GM19240 (cell line): Measurements from ENCODE around the gene GJA4.
"Not testable (repeated sequence)": the region's sequence is repeated elsewhere in the genome, so short reads cannot be mapped to it uniquely, and the experiment has no call there.

Experiments
- DNase-seq: peaks from one replicate; pipeline ENCODE4 v3.0.0; 2011; ENCODE audit warnings: low spot score; ENCODE audit not compliant: insufficient read length

The GJA4 gene

GRCh38 chr1:34787461-34788420 is 5.1 kb upstream of the GJA4 start:
- DNase-seq, result no peak

- DNase-seq, result no peak
These were observed 1.8 kb upstream of the GJA4 start for GRCh38 chr1:34790985-34791384.

DNA sequence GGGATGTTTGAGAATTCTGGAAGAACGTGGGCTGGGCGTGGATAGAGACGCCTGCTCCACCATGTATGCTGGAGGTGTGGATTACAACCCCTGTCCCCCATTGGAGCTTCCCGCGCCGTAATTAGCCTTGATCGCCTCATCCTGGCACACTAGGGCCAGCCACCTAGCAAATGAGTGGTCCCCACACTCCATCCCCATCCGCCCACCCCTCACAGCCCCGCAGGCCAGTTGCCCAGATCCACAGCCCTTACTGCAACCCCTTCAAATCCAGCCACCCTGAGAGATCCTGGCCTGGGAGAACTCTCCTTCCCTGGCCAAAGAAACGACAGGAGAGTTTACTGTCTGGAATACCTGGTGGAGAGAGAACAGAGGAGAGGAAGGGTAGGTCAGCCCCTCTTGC is 375 bp upstream of the GJA4 start:
- no peak for DNase-seq

DNA sequence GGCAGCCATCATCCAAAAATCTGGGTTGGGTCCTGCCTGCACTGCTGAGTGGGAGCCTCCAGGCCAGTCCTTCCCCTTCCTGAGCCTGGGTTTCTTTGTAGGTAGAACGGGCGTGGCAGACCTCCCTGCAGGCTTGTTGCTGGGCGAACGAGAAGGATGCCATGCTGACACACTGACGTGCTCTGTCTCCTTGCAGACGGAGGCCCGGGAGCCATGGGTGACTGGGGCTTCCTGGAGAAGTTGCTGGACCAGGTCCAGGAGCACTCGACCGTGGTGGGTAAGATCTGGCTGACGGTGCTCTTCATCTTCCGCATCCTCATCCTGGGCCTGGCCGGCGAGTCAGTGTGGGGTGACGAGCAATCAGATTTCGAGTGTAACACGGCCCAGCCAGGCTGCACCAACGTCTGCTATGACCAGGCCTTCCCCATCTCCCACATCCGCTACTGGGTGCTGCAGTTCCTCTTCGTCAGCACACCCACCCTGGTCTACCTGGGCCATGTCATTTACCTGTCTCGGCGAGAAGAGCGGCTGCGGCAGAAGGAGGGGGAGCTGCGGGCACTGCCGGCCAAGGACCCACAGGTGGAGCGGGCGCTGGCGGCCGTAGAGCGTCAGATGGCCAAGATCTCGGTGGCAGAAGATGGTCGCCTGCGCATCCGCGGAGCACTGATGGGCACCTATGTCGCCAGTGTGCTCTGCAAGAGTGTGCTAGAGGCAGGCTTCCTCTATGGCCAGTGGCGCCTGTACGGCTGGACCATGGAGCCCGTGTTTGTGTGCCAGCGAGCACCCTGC is 1.4 kb downstream of the GJA4 start:
- no peak for DNase-seq

- no peak for DNase-seq
These were observed 2.0 kb downstream of the GJA4 start for GRCh38 chr1:34794790-34795180.

- no peak for DNase-seq
These were observed 3.1 kb downstream of the GJA4 start for GRCh38 chr1:34795916-34796315.

DNA sequence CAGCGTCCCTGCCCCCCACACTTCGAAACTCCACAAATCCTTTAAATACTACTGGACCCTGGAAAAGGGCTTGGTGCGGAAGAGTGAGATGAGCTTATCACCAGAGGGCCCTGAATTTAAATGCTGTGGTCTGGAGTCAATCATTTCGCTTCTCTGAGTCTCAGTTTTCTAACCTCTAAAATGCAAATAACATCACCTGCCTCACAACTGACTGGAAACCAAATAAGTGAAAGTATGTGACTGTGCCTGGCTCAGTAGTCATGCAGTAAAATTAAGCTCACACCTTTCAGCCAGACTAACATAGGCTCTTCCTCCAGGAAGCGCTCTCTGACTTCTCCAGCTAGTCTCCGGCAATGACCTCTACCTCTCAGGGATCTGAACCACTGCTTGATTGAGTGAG is 4.2 kb downstream of the GJA4 start:
- no peak for DNase-seq

- no peak for DNase-seq
These were observed 7.4 kb downstream of the GJA4 start for GRCh38 chr1:34800214-34800613.

DNA sequence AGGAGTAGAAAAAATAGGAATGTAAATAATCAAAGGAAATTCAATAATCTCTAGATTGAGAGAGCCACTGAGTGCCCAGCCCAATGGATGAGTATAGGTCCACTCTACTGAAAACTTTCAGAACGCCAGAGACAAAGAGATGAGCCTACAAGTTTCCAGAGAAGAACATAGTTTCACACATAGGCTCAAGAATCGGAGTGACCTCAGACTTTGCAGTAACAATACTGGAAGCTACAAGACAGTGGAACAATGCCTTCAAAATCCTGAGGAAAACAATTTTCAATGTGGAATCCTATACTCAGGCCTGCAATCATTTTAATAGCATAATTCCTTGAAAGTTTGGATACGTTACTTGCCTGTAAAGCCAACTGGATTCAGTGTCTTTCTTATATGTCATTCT is 11.0 kb downstream of the GJA4 start:
- no peak for DNase-seq

DNA sequence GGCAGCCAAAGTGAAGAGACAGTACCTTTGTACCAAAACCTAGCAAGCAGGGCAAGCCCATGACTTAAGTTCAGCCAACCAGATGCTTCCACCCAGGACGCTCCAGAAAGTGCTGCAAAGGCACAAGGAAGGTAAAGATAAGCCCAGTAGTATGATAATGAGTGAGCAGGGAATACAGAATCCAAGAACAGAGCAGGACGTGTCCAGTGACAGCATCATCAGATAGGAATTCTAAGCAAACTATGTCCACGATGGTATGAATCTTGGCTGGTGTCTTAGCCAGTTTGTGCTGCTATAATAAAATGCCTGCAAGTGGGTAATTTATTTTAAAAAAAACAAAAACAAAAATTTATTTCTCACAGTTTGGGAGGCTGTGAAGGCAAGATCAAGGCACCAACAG is 13.6 kb downstream of the GJA4 start:
- DNase-seq, result no peak

- no peak for DNase-seq
These were observed 15.4 kb downstream of the GJA4 start for GRCh38 chr1:34808051-34808810.

- DNase-seq, result not testable (repeated sequence)
These were observed 18.0 kb downstream of the GJA4 start for GRCh38 chr1:34810781-34811180.

GRCh38 chr1:34816332-34816731 is 23.5 kb downstream of the GJA4 start:
- DNase-seq, result no peak

DNA sequence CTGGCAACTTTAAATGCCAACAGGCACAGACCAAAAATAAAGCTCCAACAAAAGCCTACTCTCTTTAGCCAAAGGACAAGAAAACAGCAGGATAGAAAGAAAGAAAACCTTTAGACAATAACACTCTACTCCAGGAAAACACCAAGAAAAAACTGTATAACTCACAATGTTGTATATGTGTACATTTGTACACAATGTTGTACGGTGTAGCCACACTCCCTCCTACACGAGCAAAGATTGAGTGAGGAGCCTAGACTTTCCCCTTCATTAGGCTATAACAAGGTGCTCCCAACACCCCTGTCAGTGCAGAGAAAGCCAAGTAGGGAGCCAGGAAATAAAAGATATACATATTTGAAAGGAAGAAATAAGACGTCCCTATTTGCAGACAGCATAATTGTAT is 24.0 kb downstream of the GJA4 start:
- DNase-seq, result no peak

GRCh38 chr1:34818862-34819261 is 26.1 kb downstream of the GJA4 start:
- DNase-seq, result not testable (repeated sequence)

DNA sequence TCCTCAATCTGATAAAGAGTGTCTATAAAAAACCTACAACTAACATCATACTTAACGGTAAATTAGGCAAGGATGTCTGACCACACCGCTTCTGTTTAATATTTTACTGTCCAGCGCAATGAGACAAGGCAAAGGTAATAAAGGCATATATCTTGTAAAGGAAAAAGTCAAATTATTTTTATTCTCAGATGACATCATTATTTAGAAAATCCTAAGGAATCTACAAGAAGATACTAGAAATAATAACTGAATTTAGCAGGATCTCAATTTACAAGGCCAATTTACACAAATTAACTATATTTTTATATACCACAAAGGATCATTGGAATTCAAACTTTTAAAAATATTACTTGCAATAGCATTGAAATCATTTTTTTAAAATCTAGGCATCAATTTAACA is 29.4 kb downstream of the GJA4 start:
- DNase-seq, result no peak

GRCh38 chr1:34824817-34825454 is 32.1 kb downstream of the GJA4 start:
- no peak for DNase-seq

- DNase-seq, result no peak
These were observed 32.8 kb downstream of the GJA4 start for GRCh38 chr1:34825455-34826091.

DNA sequence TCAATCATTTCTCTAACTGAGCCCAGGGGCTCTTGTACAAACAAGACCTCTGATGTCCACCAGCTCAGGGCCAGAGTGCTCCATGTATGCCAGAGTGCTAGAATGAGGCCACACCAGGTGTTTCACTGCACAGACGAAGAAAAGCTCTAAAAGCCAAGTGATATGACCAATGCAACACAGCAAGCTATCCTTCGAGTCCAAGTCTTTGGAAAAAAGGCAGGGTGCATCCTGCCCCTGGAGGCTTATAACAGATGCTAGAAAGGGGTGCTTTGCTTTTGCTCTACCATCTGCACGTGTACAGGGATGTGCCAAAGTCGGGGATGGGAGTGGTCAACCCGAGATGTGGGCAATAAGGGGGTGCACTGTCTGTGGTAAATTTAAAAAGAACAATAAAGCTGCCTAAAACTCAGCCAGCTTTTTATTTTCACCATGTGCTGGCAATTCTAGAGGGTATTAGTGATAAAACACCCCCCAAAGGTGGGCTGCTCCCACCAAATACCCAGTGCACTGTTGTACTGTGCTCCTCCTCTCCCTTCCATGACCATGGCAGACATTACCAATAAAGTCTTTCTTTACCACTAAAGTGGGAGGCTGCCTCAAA is 34.6 kb downstream of the GJA4 start:
- no peak for DNase-seq

DNA sequence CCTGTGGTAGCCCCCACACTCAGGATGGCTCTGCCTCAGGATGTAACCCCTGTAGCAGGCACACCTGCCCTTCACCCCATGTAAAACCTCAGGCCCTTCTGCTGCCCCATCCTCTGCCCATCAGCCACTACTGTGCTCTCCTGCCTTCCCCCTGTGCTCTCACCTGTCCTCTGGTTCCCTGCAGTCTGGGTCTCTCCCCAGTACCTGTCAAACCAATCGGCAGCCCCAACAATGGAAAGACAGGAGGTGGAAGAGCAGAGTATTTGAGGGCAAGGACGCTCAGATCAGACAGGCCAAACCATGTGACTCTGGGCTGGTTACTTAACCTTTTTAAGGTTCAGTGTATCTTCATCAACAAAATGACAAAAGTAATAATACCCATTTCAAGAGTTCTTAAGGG is 35.8 kb downstream of the GJA4 start:
- DNase-seq, result no peak
